CD14-positive monocyte (primary cell): Measurements from ENCODE around the gene PSMD10. TPM values are rescaled to one million over a fixed set of nuclear protein-coding genes. Genes with fewer than 3 reads are reported as not detected.

Experiments used
- DNase-seq, 3 donors: peaks; one replicate each; pipeline ENCODE4 v3.0.0-alpha.2; 2011 to 2022
- H2AFZ ChIP-seq: 2 replicates; pipeline ENCODE4 v1.6.0; 2012; ENCODE audit warnings: mild to moderate bottlenecking, low read depth, low read length, inconsistent platforms; ENCODE audit not compliant: insufficient read depth, poor library complexity, severe bottlenecking
- H3K27ac ChIP-seq, 2 donors: 1 replicate in 1 of 2; 2 replicates in 1 of 2; pipeline ENCODE4 v1.5.1; 2012 to 2013; ENCODE audit warnings: low read length in 2 of 2, control low read depth in 1 of 2, inconsistent platforms in 1 of 2, low read depth in 1 of 2, mild to moderate bottlenecking in 1 of 2
- H3K27me3 ChIP-seq, 2 donors: one replicate each; pipeline versions ENCODE4 v1.6.0 to v1.6.1; 2011 to 2013; ENCODE audit warnings: low read length in 2 of 2; ENCODE audit not compliant: control insufficient read depth in 2 of 2, insufficient read depth in 2 of 2
- H3K36me3 ChIP-seq, 2 donors: replicated peaks in 1 of 2; 1 replicate in 1 of 2; 2 replicates in 1 of 2; pipeline versions ENCODE4 v1.5.1 to v1.6.1; 2012 to 2013; ENCODE audit warnings: low read length in 2 of 2, control low read depth in 1 of 2, inconsistent platforms in 1 of 2, mild to moderate bottlenecking in 1 of 2; ENCODE audit not compliant: insufficient read depth in 2 of 2, control insufficient read depth in 1 of 2
- H3K4me1 ChIP-seq, 2 donors: 1 replicate in 1 of 2; 2 replicates in 1 of 2; pipeline versions ENCODE4 v1.5.1 to v1.6.1; 2012 to 2013; ENCODE audit warnings: low read length in 2 of 2, control low read depth in 1 of 2, inconsistent platforms in 1 of 2, mild to moderate bottlenecking in 1 of 2, moderate library complexity in 1 of 2; ENCODE audit not compliant: insufficient read depth in 2 of 2, control insufficient read depth in 1 of 2
- H3K4me2 ChIP-seq: replicated peaks from 2 replicates; pipeline ENCODE3; 2012; ENCODE audit warnings: low read length, moderate library complexity, mild to moderate bottlenecking; ENCODE audit not compliant: poor library complexity, severe bottlenecking; ENCODE audit errors: extremely low read depth
- H3K4me3 ChIP-seq, 3 experiments: fragments of 200-600 bp in 1 of 3; sonication (generic) in 1 of 3; replicated peaks in 1 of 3; 1 replicate in 2 of 3; 2 replicates in 1 of 3; pipeline ENCODE4 v1.5.1; 2011 to 2013; ENCODE audit warnings: low read length in 3 of 3, mild to moderate bottlenecking in 3 of 3, control low read depth in 2 of 3, low read depth in 2 of 3, inconsistent platforms in 1 of 3, moderate library complexity in 1 of 3
- H3K79me2 ChIP-seq: 2 replicates; pipeline ENCODE4 v1.6.0; 2012; ENCODE audit warnings: mild to moderate bottlenecking, control low read depth, inconsistent platforms, low read length, moderate library complexity; ENCODE audit not compliant: insufficient read depth
- H3K9ac ChIP-seq: 2 replicates; pipeline ENCODE4 v1.6.0; 2017; ENCODE audit warnings: low read length, mild to moderate bottlenecking; ENCODE audit not compliant: insufficient read depth, poor library complexity, severe bottlenecking
- H3K9me3 ChIP-seq, 2 donors: replicated peaks in 1 of 2; 1 replicate in 1 of 2; 2 replicates in 1 of 2; pipeline versions ENCODE4 v1.5.1 to v1.6.1; 2012 to 2013; ENCODE audit warnings: low read length in 2 of 2, control low read depth in 1 of 2; ENCODE audit not compliant: control insufficient read depth in 1 of 2, insufficient read depth in 1 of 2
- H4K20me1 ChIP-seq: 2 replicates; pipeline ENCODE4 v1.6.0; 2012; ENCODE audit warnings: mild to moderate bottlenecking, low read length, control low read depth, moderate library complexity; ENCODE audit not compliant: insufficient read depth
- H3K27ac Mint-ChIP-seq, 7 donors: one replicate each; pipeline ENCODE4 v1.8.0; 2020; ENCODE audit warnings: mild to moderate bottlenecking in 7 of 7, mixed read lengths in 7 of 7, moderate library complexity in 6 of 7, inconsistent platforms in 2 of 7
- H3K27me3 Mint-ChIP-seq, 3 donors: one replicate each; pipeline ENCODE4 v1.8.0; 2021 to 2022; ENCODE audit warnings: low read depth in 3 of 3, mild to moderate bottlenecking in 3 of 3, mixed read lengths in 3 of 3, moderate library complexity in 3 of 3, inconsistent platforms in 1 of 3
- H3K36me3 Mint-ChIP-seq, 2 donors: one replicate each; pipeline ENCODE4 v1.8.0; 2020; ENCODE audit warnings: mixed read lengths in 2 of 2, inconsistent platforms in 1 of 2, mild to moderate bottlenecking in 1 of 2
- H3K4me1 Mint-ChIP-seq: one replicate; pipeline ENCODE4 v1.8.0; 2020; ENCODE audit warnings: mild to moderate bottlenecking, mixed read lengths
- H3K4me3 Mint-ChIP-seq, 2 donors: one replicate each; pipeline ENCODE4 v1.8.0; 2020; ENCODE audit warnings: mild to moderate bottlenecking in 2 of 2, mixed read lengths in 2 of 2, moderate library complexity in 1 of 2
- H3K9me3 Mint-ChIP-seq, 7 donors: one replicate each; pipeline ENCODE4 v1.8.0; 2020 to 2022; ENCODE audit warnings: mixed read lengths in 7 of 7, mild to moderate bottlenecking in 6 of 7, moderate library complexity in 6 of 7, inconsistent platforms in 2 of 7
- WGBS: methylation state at CpG from one replicate; pipeline ENCODE4 v1.1.5; 2013; ENCODE audit warnings: missing lambda C conversion rate; ENCODE audit not compliant: insufficient coverage; 5-methylcytosine and 5-hydroxymethylcytosine counted together
- intact Hi-C, 2 donors: fragments of 100-400 bp; cut with micrococcal nuclease; formaldehyde crosslinking; loops; one replicate each; pipeline versions ENCODE4 v1.15.0 to v1.15.1; 2023
- polyA plus RNA-seq, 3 donors: library from polyadenylated mRNA; depleted of rRNA in 1 of 3; unstranded in 2 of 3; stranded (reverse) in 1 of 3; fragments of 300-500 nt in 2 of 3; fragments of >200 nt in 1 of 3; fragmentation: Illumina TruSeq in 2 of 3; gene quantifications; 1 replicate in 2 of 3; 2 replicates in 1 of 3; pipeline ENCODE4 v1.2.3, GENCODE V29; 2012 to 2021
- TF ChIP-seq, protein P1 (sequence below): fragments of 200-600 bp; IDR thresholded peaks from one replicate; pipeline ENCODE4 v1.8.0; 2022; ENCODE audit warnings: antibody characterized with exemption, mild to moderate bottlenecking

The PSMD10 gene
- polyA plus RNA-seq, 3 donors, result 17.9 to 70.4 (median 64.7) TPM

DNA sequence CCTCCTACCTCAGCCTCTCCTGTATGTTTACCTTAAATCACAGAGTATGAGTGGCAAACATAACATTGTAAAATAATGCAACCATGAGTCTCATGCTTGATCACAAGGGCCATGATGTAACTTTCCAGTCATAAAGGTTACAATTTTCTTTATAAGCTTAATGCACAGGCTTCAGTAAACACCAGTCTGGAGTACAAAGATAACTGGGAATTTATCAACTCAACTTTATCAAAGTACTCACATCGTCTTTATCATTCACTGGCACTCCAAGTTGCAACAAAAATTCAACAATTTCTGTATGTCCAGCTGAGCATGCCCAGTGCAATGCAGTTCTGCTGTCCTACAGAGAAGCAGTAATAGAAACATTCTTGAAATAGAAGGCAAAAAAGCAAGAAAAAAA lies 2.8 kb downstream of the PSMD10 start:
- TF ChIP-seq, protein P1, sequence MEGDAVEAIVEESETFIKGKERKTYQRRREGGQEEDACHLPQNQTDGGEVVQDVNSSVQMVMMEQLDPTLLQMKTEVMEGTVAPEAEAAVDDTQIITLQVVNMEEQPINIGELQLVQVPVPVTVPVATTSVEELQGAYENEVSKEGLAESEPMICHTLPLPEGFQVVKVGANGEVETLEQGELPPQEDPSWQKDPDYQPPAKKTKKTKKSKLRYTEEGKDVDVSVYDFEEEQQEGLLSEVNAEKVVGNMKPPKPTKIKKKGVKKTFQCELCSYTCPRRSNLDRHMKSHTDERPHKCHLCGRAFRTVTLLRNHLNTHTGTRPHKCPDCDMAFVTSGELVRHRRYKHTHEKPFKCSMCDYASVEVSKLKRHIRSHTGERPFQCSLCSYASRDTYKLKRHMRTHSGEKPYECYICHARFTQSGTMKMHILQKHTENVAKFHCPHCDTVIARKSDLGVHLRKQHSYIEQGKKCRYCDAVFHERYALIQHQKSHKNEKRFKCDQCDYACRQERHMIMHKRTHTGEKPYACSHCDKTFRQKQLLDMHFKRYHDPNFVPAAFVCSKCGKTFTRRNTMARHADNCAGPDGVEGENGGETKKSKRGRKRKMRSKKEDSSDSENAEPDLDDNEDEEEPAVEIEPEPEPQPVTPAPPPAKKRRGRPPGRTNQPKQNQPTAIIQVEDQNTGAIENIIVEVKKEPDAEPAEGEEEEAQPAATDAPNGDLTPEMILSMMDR, result no peak
- peak overlapping the region in 2 of 7 donors; percentile 27 to 30 for H3K27ac Mint-ChIP-seq
- peaks cover 19 to 26% of the 10 kb centered on the region in 2 donors for H3K36me3 Mint-ChIP-seq
- intact Hi-C loops, result no loop called here
- Histone ChIP-seq H3K9me3 (no peaks in the 10 kb centered on the region), H3K9ac (no peak overlapping the region), H3K27me3 (no peaks in the 10 kb centered on the region), H3K27ac (no peak overlapping the region), H3K4me2 (no peak overlapping the region), H4K20me1 (no peaks in the 10 kb centered on the region), H2AFZ (no peak overlapping the region), H3K79me2 (peaks cover 13% of the 10 kb centered on the region), H3K4me1 (peaks cover 10 to 17% of the 10 kb centered on the region in 2 donors), H3K4me3 (no peak overlapping the region), H3K36me3 (peaks cover 19 to 39% of the 10 kb centered on the region in 2 donors)
- H3K4me3 Mint-ChIP-seq, result no peak overlapping the region
- H3K27me3 Mint-ChIP-seq, result peaks cover 0 to 5% (median 0%) of the 10 kb centered on the region in 3 donors
- no peak for DNase-seq
- WGBS, result no CpG with 5 or more reads among the region's 1 CpG
- no peaks in the 10 kb centered on the region for H3K9me3 Mint-ChIP-seq
- H3K4me1 Mint-ChIP-seq, result peaks cover 3% of the 10 kb centered on the region

- Mint-ChIP-seq H3K27ac (no peak overlapping the region), H3K4me1 (peaks cover 3% of the 10 kb centered on the region), H3K27me3 (peaks cover 0 to 5% (median 0%) of the 10 kb centered on the region in 3 donors), H3K4me3 (no peak overlapping the region), H3K9me3 (no peaks in the 10 kb centered on the region), H3K36me3 (peaks cover 19 to 26% of the 10 kb centered on the region in 2 donors)
- H3K4me2 ChIP-seq, result no peak overlapping the region
- H3K36me3 ChIP-seq, result peaks cover 19 to 39% of the 10 kb centered on the region in 2 donors
- no CpG with 5 or more reads among the region's 6 CpGs for WGBS
- DNase-seq, result no peak
- TF ChIP-seq, protein P1, result no peak
- no peak overlapping the region for H3K9ac ChIP-seq
- no peak overlapping the region for H2AFZ ChIP-seq
- H3K27ac ChIP-seq, result no peak overlapping the region
- peaks cover 13% of the 10 kb centered on the region for H3K79me2 ChIP-seq
- no peak overlapping the region for H3K4me3 ChIP-seq
- no peaks in the 10 kb centered on the region for H3K9me3 ChIP-seq
- peaks cover 10 to 17% of the 10 kb centered on the region in 2 donors for H3K4me1 ChIP-seq
- no peaks in the 10 kb centered on the region for H4K20me1 ChIP-seq
- intact Hi-C loops, result no loop called here
- no peaks in the 10 kb centered on the region for H3K27me3 ChIP-seq
Measured at GRCh38 chrX:108087792-108088191, 3.5 kb downstream of the PSMD10 start.
